Kidney (tissue), 14 donors: ENCODE results near the gene NSUN4. TPM values are rescaled to one million over a fixed set of nuclear protein-coding genes. Genes with fewer than 3 reads are reported as not detected.
A peak's percentile ranks its signal among the peaks of the same experiment; 100 is the strongest.
"Not testable (repeated sequence)": the region's sequence is repeated elsewhere in the genome, so short reads cannot be mapped to it uniquely, and the experiment has no call there.

Experiments used
- DNase-seq, 5 donors: peaks; one replicate each; pipeline ENCODE4 v3.0.0-alpha.2; 2013 to 2020
- FAIRE-seq: peaks from 2 replicates; lab custom pipeline; 2012; peaks lifted over from hg19 to GRCh38; lab: Jason Lieb, UNC
- H3K27ac ChIP-seq, 2 donors: one replicate each; pipeline ENCODE4 v1.7.0; 2013; ENCODE audit warnings: low read depth in 2 of 2, low read length in 2 of 2, inconsistent platforms in 1 of 2
- H3K27me3 ChIP-seq: one replicate; pipeline ENCODE4 v1.7.1; 2013; ENCODE audit warnings: low read length, inconsistent platforms; ENCODE audit not compliant: control insufficient read depth, insufficient read depth
- H3K36me3 ChIP-seq, 3 donors: one replicate each; pipeline versions ENCODE4 v1.7.0 to v1.7.1; 2013; ENCODE audit warnings: low read length in 3 of 3, control low read depth in 1 of 3, inconsistent platforms in 1 of 3; ENCODE audit not compliant: insufficient read depth in 3 of 3, control insufficient read depth in 2 of 3
- H3K4me1 ChIP-seq, 3 donors: one replicate each; pipeline versions ENCODE4 v1.7.0 to v1.7.1; 2013; ENCODE audit warnings: low read length in 3 of 3, inconsistent platforms in 1 of 3, low read depth in 1 of 3; ENCODE audit not compliant: control insufficient read depth in 2 of 3, insufficient read depth in 2 of 3
- H3K4me3 ChIP-seq, 3 donors: one replicate each; pipeline versions ENCODE4 v1.7.0 to v1.8.1; 2013; ENCODE audit warnings: low read length in 3 of 3, control low read depth in 1 of 3, inconsistent platforms in 1 of 3
- H3K9ac ChIP-seq, 3 donors: one replicate each; pipeline versions ENCODE4 v1.7.0 to v1.7.1; 2013; ENCODE audit warnings: low read length in 3 of 3, control low read depth in 1 of 3, inconsistent platforms in 1 of 3
- H3K9me3 ChIP-seq, 3 donors: one replicate each; pipeline versions ENCODE4 v1.7.0 to v1.7.1; 2013; ENCODE audit warnings: low read length in 3 of 3, control low read depth in 1 of 3, inconsistent platforms in 1 of 3; ENCODE audit not compliant: control insufficient read depth in 2 of 3, insufficient read depth in 1 of 3
- intact Hi-C: fragments of 100-400 bp; cut with DNase I; formaldehyde crosslinking; loops from one replicate; pipeline ENCODE4 v1.11.1; 2022
- polyA plus RNA-seq: library from polyadenylated mRNA; stranded (reverse); fragments of 350-450 nt; fragmentation: Illumina TruSeq; extraction: RNeasy Lipid Tissue Mini Kit (QIAGEN cat#74804); gene quantifications from one replicate; pipeline ENCODE4 v1.2.3, GENCODE V29; 2014; ENCODE audit warnings: low read depth, low replicate concordance; ENCODE audit not compliant: insufficient read depth
- total RNA-seq: library from RNA; stranded (reverse); fragmentation: NEBNext Ultra II Directional; extraction: Animal tissue kit (Norgen Biotek cat#: 25700); gene quantifications from one replicate; pipeline ENCODE4 v1.2.1, GENCODE V29; 2021
- TF ChIP-seq, protein P1 (sequence below): IDR thresholded peaks from 3 replicates; pipeline ENCODE4 v1.5.1; 2012; ENCODE audit warnings: mild to moderate bottlenecking, moderate library complexity, borderline replicate concordance; ENCODE audit not compliant: insufficient read depth; ENCODE audit errors: extremely low read depth
- donor health status: control.
- donor health status: control.
- donor health status: control.
- donor health status: control.
- donor health status: control.
- donor health status: DM: yes; HTN: yes; CAD: no.
- donor health status: Normal renal cell carcinoma (clear cell type).

NSUN4 gene
- total and polyA plus RNA-seq, 2 donors from 2014 or later, result 12.4 to 32.2 TPM

DNA sequence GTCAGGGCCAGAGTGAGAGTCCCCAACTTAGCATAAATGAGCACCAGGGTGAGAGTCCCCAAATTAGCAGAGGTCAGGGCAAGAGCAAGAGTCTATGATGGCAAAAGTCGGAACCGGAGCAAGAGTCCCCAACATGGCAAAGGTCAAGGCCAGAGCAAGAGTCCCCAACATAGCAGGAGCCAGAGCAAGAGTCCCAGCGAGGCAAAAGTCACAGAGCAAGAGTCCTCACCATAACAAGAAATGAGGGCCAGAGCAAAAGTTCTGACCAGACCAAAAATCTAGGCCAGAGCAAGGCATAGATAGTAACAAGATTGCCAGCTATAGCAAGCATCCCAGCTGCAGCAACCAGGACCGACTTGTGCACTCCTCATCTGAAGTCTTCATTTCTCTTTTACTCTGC lies 3.1 kb downstream of the NSUN4 start:
- Histone ChIP-seq H3K9me3 (no peaks in the 10 kb centered on the region), H3K27ac (no peak overlapping the region), H3K36me3 (peaks cover 2 to 16% (median 16%) of the 10 kb centered on the region in 3 donors), H3K27me3 (no peaks in the 10 kb centered on the region), H3K4me1 (peaks cover 0 to 9% (median 7%) of the 10 kb centered on the region in 3 donors), H3K4me3 (no peak overlapping the region), H3K9ac (no peak overlapping the region)
- FAIRE-seq (no peak), DNase-seq (no peak)
- TF ChIP-seq, protein P1, sequence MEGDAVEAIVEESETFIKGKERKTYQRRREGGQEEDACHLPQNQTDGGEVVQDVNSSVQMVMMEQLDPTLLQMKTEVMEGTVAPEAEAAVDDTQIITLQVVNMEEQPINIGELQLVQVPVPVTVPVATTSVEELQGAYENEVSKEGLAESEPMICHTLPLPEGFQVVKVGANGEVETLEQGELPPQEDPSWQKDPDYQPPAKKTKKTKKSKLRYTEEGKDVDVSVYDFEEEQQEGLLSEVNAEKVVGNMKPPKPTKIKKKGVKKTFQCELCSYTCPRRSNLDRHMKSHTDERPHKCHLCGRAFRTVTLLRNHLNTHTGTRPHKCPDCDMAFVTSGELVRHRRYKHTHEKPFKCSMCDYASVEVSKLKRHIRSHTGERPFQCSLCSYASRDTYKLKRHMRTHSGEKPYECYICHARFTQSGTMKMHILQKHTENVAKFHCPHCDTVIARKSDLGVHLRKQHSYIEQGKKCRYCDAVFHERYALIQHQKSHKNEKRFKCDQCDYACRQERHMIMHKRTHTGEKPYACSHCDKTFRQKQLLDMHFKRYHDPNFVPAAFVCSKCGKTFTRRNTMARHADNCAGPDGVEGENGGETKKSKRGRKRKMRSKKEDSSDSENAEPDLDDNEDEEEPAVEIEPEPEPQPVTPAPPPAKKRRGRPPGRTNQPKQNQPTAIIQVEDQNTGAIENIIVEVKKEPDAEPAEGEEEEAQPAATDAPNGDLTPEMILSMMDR, result no peak
- intact Hi-C loops, result no loop called here

DNA sequence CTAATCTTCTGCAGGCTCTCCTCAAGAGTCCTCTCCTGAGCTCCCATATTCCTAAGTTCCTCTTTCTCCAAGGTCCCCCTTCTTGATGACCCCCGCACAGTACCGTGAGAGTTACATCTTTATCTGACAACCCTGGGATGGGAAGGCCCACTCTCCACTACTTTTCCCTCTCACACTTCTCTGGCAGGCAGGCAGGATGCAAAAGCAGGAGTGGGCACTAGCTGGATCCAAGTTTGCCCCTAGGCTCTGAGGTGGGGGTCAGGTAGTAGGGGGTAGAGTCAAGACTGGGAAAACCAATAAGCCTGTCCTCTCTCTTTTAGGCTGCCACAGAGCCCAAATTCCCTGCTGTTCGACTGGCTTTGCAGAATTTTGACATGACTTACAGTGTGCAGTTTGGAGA lies 3.9 kb downstream of the NSUN4 start:
- DNase-seq (no peak), FAIRE-seq (no peak)
- Histone ChIP-seq H3K4me1 (peaks cover 0 to 9% (median 7%) of the 10 kb centered on the region in 3 donors), H3K36me3 (peaks cover 2 to 18% (median 18%) of the 10 kb centered on the region in 3 donors), H3K4me3 (no peak overlapping the region), H3K9me3 (no peaks in the 10 kb centered on the region), H3K9ac (no peak overlapping the region), H3K27me3 (no peaks in the 10 kb centered on the region), H3K27ac (no peak overlapping the region)
- intact Hi-C loops, result no loop called here
- TF ChIP-seq, protein P1, result no peak

DNA sequence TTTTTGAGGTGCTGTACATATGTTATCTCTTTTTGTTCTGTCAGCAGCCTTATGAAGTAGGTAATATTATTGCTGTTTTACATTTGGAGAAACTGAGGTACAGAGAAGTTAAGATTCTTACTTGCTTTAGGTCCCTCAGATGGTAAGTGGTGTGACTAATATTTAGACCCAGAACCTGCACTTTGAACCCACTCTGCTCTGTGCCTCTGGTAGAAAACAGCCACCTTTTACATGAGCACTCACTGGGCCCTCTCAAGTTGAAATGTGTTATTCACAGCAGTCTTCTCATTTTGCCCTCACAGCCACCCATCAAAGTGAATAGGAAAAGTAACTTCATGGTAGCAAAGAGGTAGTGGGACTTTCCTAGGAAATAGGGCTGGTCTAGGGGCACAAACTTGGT lies 4.7 kb downstream of the NSUN4 start:
- Histone ChIP-seq H3K9ac (no peak overlapping the region), H3K27ac (no peak overlapping the region), H3K9me3 (no peaks in the 10 kb centered on the region), H3K4me1 (peaks cover 0 to 8% (median 7%) of the 10 kb centered on the region in 3 donors), H3K4me3 (peak overlapping the region in 1 of 3 donors; percentile 18), H3K36me3 (peaks cover 5 to 23% (median 19%) of the 10 kb centered on the region in 3 donors), H3K27me3 (no peaks in the 10 kb centered on the region)
- intact Hi-C loops, result no loop called here
- DNase-seq (no peak), FAIRE-seq (no peak)
- TF ChIP-seq, protein P1, result no peak

DNA sequence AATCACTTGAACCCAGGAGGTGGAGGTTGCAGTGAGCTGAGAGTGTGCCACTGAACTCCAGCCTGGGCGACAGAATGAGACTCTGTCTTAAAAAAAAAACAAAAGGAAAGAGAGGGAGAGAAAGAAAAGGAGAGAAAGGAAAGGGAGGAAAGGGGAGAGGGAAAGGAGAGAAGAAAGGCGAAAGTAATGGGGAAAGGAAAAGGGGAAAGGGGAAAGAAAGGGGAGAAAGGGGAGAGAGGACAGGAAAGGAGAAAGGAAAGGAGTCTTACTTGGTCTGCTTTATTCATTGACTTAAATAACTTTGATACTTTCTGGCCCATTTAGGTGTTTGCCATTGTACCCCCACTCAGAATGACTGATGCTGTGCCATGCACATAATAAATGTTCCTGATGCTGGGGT lies 11.8 kb downstream of the NSUN4 start:
- intact Hi-C loops, result no loop called here
- Histone ChIP-seq H3K27me3 (no peaks in the 10 kb centered on the region), H3K4me3 (no peak overlapping the region), H3K9ac (no peak overlapping the region), H3K9me3 (no peaks in the 10 kb centered on the region), H3K36me3 (peaks cover 4 to 23% (median 18%) of the 10 kb centered on the region in 3 donors), H3K27ac (no peak overlapping the region), H3K4me1 (no peaks in the 10 kb centered on the region)
- no peak for DNase-seq
- FAIRE-seq, result no peak
- TF ChIP-seq, protein P1, result no peak

DNA sequence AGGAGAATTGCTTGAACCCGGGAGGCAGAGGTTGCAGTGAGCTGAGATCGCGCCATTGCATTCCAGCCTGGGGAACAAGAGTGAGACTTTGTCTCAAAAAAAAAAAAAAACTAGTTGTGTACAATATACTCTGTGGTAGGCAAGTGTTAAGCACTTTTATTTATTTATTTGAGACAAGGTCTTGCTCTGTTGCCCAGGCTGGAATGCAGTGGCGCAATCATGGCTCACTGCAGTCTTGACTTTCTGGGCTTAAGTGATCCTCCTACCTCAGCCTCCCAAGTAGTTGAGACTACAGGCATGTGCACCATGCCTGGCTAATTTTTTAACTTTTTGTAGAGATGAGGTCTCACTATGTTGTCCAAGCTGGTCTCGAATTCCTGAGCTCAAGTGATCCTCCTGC lies 15.3 kb downstream of the NSUN4 start:
- FAIRE-seq, intact Hi-C loops, H3K9me3 ChIP-seq, DNase-seq, H3K9ac ChIP-seq, H3K27ac ChIP-seq, H3K4me3 ChIP-seq, H3K27me3 ChIP-seq, H3K4me1 ChIP-seq: not testable (repeated sequence)
- peaks cover 0 to 26% (median 17%) of the 10 kb centered on the region in 3 donors for H3K36me3 ChIP-seq
